ENCODE results near the gene RABGAP1L.

Gene RABGAP1L

DNA sequence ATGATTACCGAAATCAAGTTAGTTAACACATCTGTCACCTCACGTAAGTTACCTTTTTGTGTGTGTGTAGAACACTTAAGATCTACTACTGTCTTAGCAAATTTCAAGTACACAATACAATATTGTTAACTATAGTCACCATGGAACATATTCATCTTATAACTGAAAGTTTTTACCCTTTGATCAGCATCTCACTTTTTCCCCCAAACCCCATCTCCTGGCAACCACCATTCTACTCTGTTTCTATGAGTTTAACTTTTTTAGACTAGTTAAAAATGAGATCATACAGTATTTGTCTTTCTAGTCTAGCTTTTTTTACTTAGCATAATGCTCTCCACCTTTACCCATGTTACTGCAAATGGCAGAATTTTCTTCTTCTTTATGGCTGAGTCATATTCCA lies 124.7 kb downstream of the RABGAP1L start:
- no peak for DNase-seq (ENCODE audit: low read depth, low spot score)
- TF ChIP-seq CTCF (IDR thresholded peaks at IDR 0.05; ENCODE audit: insufficient read depth, low read length, missing control alignments): no peak
- POLR2A ChIA-PET: no interaction called here

DNA sequence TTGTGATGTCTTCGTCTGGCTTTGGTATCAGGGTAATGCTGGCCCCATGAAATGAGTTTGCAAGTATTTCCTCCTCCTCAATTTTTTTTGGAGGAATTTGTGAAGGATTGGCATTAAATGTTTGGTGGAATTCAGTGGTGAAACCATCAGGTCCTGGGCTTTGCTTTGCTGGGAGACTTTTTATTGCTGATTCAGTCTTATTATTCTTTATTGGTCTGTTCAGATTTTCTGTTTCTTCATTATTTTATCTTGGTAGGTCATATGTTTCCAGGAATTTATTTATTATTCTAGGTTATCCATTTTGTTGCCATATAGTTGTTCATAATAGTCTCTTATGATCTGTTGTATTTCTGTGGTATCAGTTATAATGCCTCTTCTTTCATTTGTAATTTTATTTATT lies 126.7 kb downstream of the RABGAP1L start:
- CTCF ChIA-PET: no interaction called here
- DNase-seq (ENCODE audit: low read depth, low spot score): no peak
- no peak overlapping the region for H3K4me3 ChIP-seq (ENCODE audit: low read depth, low read length)
- POLR2A ChIA-PET: no interaction called here
- no peak for TF ChIP-seq CTCF (IDR thresholded peaks at IDR 0.05; ENCODE audit: insufficient read depth, low read length, missing control alignments)

More for the DNA sequence above, 124.7 kb downstream of the RABGAP1L start:
- CTCF ChIA-PET: interaction anchor here (1.6 kb wide), 1 partner anchor 21 kb away, joined by 8 read pairs; no protein-coding TSS in a partner anchor
- H3K4me3 ChIP-seq (ENCODE audit: low read depth, low read length): no peak overlapping the region

DNA sequence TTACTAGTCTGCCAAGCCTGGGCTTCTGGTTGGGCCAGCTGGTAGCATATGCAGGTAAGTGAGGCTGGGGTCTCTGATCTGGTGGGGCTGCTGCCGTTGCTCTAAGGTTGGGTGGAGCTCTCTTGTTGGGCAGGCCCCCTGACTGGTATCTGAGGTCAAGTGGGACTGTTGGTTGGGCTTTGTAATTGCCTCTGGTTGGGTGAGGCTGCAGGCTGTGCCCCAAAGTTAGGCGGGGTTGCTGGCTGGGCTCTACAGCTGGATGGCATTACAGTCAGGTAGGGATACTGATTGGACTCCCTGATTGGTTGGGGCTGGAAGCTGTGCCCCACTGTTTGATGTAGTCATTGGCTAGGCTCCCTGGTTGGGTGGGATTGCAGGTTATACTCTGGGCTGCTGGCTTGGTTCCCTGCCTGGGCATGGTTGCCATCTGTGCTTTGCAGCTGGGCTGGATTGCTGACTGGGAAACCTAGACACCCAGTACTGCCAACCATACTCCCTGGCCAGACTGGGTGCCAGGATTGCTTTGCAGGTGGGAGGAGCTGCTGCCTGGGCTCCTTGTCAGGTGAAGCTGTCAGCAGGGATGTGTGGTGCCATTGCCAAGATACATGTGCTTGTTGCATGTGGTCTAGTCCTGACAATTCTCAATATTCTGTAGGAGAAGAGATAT lies 130.5 kb downstream of the RABGAP1L start:
- CTCF ChIA-PET: interaction anchor here (1.3 to 2.1 kb wide), 2 partner anchors 27 to 437 kb away, joined by 4 to 7 read pairs; no protein-coding TSS in a partner anchor
- no peak for DNase-seq (ENCODE audit: low read depth, low spot score)
- no peak for TF ChIP-seq CTCF (IDR thresholded peaks at IDR 0.05; ENCODE audit: insufficient read depth, low read length, missing control alignments)
- H3K4me3 ChIP-seq (ENCODE audit: low read depth, low read length): no peak overlapping the region
- POLR2A ChIA-PET: no interaction called here

- ChIA-PET CTCF (interaction anchor here (1.3 to 2.1 kb wide), 2 partner anchors 29 to 435 kb away, joined by 4 to 7 read pairs; no protein-coding TSS in a partner anchor), POLR2A (no interaction called here)
Measured at GRCh38 chr1:174291059-174291458, 131.7 kb downstream of the RABGAP1L start.

GRCh38 chr1:174296309-174296708 lies 137.0 kb downstream of the RABGAP1L start:
- POLR2A ChIA-PET: no interaction called here
- DNase-seq (ENCODE audit: low read depth, low spot score): no peak
- no peak overlapping the region for H3K4me3 ChIP-seq (ENCODE audit: low read depth, low read length)
- TF ChIP-seq CTCF (IDR thresholded peaks at IDR 0.05; ENCODE audit: insufficient read depth, low read length, missing control alignments): no peak
- CTCF ChIA-PET: no interaction called here

More at GRCh38 chr1:174291059-174291458, 131.7 kb downstream of the RABGAP1L start:
- no peak for DNase-seq (ENCODE audit: low read depth, low spot score)
- no peak for TF ChIP-seq CTCF (IDR thresholded peaks at IDR 0.05; ENCODE audit: insufficient read depth, low read length, missing control alignments)
- H3K4me3 ChIP-seq (ENCODE audit: low read depth, low read length): no peak overlapping the region

DNA sequence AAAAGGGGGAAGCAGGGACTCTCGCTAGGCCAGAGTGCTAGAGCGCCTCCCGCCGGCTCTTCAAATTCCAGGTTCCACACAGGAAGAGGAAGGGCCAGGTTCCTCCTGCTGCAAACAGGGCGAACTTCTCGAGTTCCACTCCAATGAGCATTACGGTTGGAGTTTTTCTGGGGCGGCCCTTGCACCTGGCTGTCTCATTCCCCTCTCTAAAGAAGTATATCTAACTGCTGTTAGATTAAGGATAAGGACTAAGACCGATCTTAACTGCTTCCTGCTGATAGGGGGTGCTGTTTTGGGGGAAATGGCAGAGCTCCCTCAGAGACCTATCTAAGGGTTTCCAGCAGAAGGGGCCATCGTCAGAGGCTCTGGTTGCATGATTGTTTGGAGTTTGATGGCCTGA lies 138.0 kb downstream of the RABGAP1L start:
- POLR2A ChIA-PET: no interaction called here
- no peak for DNase-seq (ENCODE audit: low read depth, low spot score)
- TF ChIP-seq CTCF (IDR thresholded peaks at IDR 0.05; ENCODE audit: insufficient read depth, low read length, missing control alignments): no peak
- CTCF ChIA-PET: no interaction called here
- H3K4me3 ChIP-seq (ENCODE audit: low read depth, low read length): no peak overlapping the region
